ENCODE measurements around the gene MYOM1.

- TF ChIP-seq CTCF (IDR thresholded peaks at IDR 0.05) (no peak), POLR2A (IDR thresholded peaks at IDR 0.05) (no peak)
Measured at GRCh38 chr18:3209859-3210569, 9.8 kb downstream of the MYOM1 start.
